Heart right ventricle (tissue), 16 donors: ENCODE measurements around the gene SKP2. TPM values are rescaled to one million over a fixed set of nuclear protein-coding genes. Genes with fewer than 3 reads are reported as not detected.

ENCODE experiments used
- ATAC-seq, 8 donors: fragments of 200-7000 bp; cut with Tn5 transposase; one replicate each; pipeline ENCODE4 v1.9.1; 2020; ENCODE audit warnings: mild to moderate bottlenecking in 8 of 8, moderate library complexity in 8 of 8, moderate number of reproducible peaks in 1 of 8
- DNase-seq, 2 donors: peaks; one replicate each; pipeline ENCODE4 v3.0.0-alpha.2; 2020
- H3K27ac ChIP-seq, 10 donors: fragments of 200-600 bp; sonication (generic) in 2 of 10; one replicate each; pipeline versions ENCODE4 v1.5.0 to v1.8.0; 2020 to 2022; ENCODE audit warnings: mild to moderate bottlenecking in 3 of 10
- H3K27me3 ChIP-seq, 7 donors: fragments of 200-600 bp; one replicate each; pipeline ENCODE4 v1.8.0; 2021 to 2022; ENCODE audit warnings: mild to moderate bottlenecking in 2 of 7
- H3K36me3 ChIP-seq, 9 donors: fragments of 200-600 bp; sonication (generic) in 1 of 9; one replicate each; pipeline versions ENCODE4 v1.5.0 to v1.8.0; 2020 to 2022; ENCODE audit warnings: mild to moderate bottlenecking in 2 of 9
- H3K4me1 ChIP-seq, 9 donors: fragments of 200-600 bp; sonication (generic) in 1 of 9; one replicate each; pipeline versions ENCODE4 v1.5.0 to v1.8.0; 2020 to 2022; ENCODE audit warnings: mild to moderate bottlenecking in 4 of 9
- H3K4me3 ChIP-seq, 10 donors: fragments of 200-600 bp; sonication (generic) in 2 of 10; one replicate each; pipeline versions ENCODE4 v1.5.0 to v1.8.0; 2020 to 2022; ENCODE audit warnings: mild to moderate bottlenecking in 7 of 10, moderate library complexity in 2 of 10
- H3K9me3 ChIP-seq, 11 donors: fragments of 200-600 bp in 10 of 11; sonication (generic) in 2 of 11; one replicate each; pipeline versions ENCODE4 v1.5.0 to v1.8.0; 2013 to 2022; ENCODE audit warnings: mild to moderate bottlenecking in 2 of 11, control low read depth in 1 of 11, moderate library complexity in 1 of 11
- WGBS, 2 donors: extraction: QIAGEN DNeasy Blood & Tissue Kit; methylation state at CpG; one replicate each; pipeline ENCODE4 v1.1.7; 2013; ENCODE audit warnings: inconsistent platforms in 1 of 2; 5-methylcytosine and 5-hydroxymethylcytosine counted together
- intact Hi-C, 10 donors: fragments of 100-400 bp; cut with DNase I; formaldehyde crosslinking; loops; one replicate each; pipeline versions ENCODE4 v1.11.1 to v1.14.2; 2022
- polyA plus RNA-seq, 2 donors: library from polyadenylated mRNA; stranded (reverse); fragments of 200-250 nt; gene quantifications; one replicate each; pipeline ENCODE4 v1.2.3, GENCODE V29; 2013
- total RNA-seq, 10 donors: library from RNA; stranded (reverse); fragmentation: NEBNext Ultra II Directional in 3 of 10; extraction: Animal tissue kit (Norgen Biotek cat#: 25700) in 3 of 10; gene quantifications; one replicate each; pipeline versions ENCODE4 v1.2.1 to v1.2.4, GENCODE V29; 2021 to 2023
- TF ChIP-seq, protein P1 (sequence below), 9 donors: fragments of 200-600 bp; sonication (generic) in 2 of 9; IDR thresholded peaks; one replicate each; pipeline versions ENCODE4 v1.5.0 to v1.8.0; 2021 to 2022; ENCODE audit warnings: antibody characterized with exemption in 9 of 9, mild to moderate bottlenecking in 5 of 9, moderate library complexity in 1 of 9
- donor health status: Arrhythmogenic right ventricular cardiomyopathy.
- donor health status: ischemic (EF 13 %, LVEDD 7.1; RV severe dilation, severe dysfunction).
- donor health status: healthy with polysubstance abuse.
- donor health status: DM: no; HTN: yes; CAD: no.
- donor health status: DM: no; HTN: no; CAD: no.
- donor health status: ischemic (EF 25% LVEDD 6.9; RV normal size, moderate dysfunction).
- donor health status: ischemic (EF 25% LVEDD 5.7; RV mildly dilated, moderate dysfunction).
- donor health status: healthy.
- donor health status: DM: yes; HTN: yes; CAD: no.
- donor health status: Ischemic cardiomyopathy.
- donor health status: ischemic (EF 35%, LVEDD 5.7; RV mildly dilated, moderate dysfunction).
- donor health status: nonischemic (EF 11% LVEDD 7.7; RV severe dilation, severe dysfunction).
- donor health status: DM: yes; HTN: yes; CAD: no.
- donor health status: PGD.
- donor health status: ischemic (EF 29% LVEDD 5.4; RV normal size, mild dysfunction).
- donor health status: nonischemic (EF 23%, LVEDD 6.1; RV moderate dilation, normal function).

The SKP2 gene
- total and polyA plus RNA-seq, 12 donors = 1.5 to 9.5 (median 5.2) TPM

- TF ChIP-seq, protein P1, sequence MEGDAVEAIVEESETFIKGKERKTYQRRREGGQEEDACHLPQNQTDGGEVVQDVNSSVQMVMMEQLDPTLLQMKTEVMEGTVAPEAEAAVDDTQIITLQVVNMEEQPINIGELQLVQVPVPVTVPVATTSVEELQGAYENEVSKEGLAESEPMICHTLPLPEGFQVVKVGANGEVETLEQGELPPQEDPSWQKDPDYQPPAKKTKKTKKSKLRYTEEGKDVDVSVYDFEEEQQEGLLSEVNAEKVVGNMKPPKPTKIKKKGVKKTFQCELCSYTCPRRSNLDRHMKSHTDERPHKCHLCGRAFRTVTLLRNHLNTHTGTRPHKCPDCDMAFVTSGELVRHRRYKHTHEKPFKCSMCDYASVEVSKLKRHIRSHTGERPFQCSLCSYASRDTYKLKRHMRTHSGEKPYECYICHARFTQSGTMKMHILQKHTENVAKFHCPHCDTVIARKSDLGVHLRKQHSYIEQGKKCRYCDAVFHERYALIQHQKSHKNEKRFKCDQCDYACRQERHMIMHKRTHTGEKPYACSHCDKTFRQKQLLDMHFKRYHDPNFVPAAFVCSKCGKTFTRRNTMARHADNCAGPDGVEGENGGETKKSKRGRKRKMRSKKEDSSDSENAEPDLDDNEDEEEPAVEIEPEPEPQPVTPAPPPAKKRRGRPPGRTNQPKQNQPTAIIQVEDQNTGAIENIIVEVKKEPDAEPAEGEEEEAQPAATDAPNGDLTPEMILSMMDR (IDR thresholded peaks at IDR 0.05) = no peak
- H3K9me3 ChIP-seq = peaks cover 0 to 3% (median 0%) of the 10 kb centered on the region in 11 donors
- DNase-seq (no peak), ATAC-seq (no peak)
- H3K4me1 ChIP-seq = no peaks in the 10 kb centered on the region
- H3K4me3 ChIP-seq = no peak overlapping the region
- intact Hi-C loops = no loop called here
- no peaks in the 10 kb centered on the region for H3K27me3 ChIP-seq
- no peak overlapping the region for H3K27ac ChIP-seq
- H3K36me3 ChIP-seq = peaks cover 0 to 71% (median 6%) of the 10 kb centered on the region in 9 donors
Measured at GRCh38 chr5:36136581-36136980, 15.3 kb upstream of the SKP2 start.

- TF ChIP-seq, protein P1 (IDR thresholded peaks at IDR 0.05) = no peak
Measured at GRCh38 chr5:36138900-36139683, 12.8 kb upstream of the SKP2 start.

GRCh38 chr5:36145311-36145710, 6.6 kb upstream of the SKP2 start:
- TF ChIP-seq, protein P1 (IDR thresholded peaks at IDR 0.05) = no peak
- DNase-seq = no peak
- Histone ChIP-seq H3K4me1 (peaks cover 0 to 34% (median 6%) of the 10 kb centered on the region in 9 donors), H3K36me3 (peaks cover 0 to 28% (median 2%) of the 10 kb centered on the region in 9 donors), H3K27me3 (no peaks in the 10 kb centered on the region), H3K4me3 (no peak overlapping the region), H3K27ac (no peak overlapping the region), H3K9me3 (no peaks in the 10 kb centered on the region)
- ATAC-seq = no peak
- WGBS, 2 donors = 73 to 74% methylated on average over 4 of the region's 4 CpGs
- intact Hi-C loops = no loop called here

More at GRCh38 chr5:36138900-36139683, 12.8 kb upstream of the SKP2 start:
- WGBS, 2 donors = 96 to 99% methylated on average over 7 of the region's 7 CpGs
- ATAC-seq (peak in 1 of 8 donors; percentile 59), DNase-seq (no peak)
- peaks cover 0 to 63% (median 6%) of the 10 kb centered on the region in 9 donors for H3K36me3 ChIP-seq
- no peaks in the 10 kb centered on the region for H3K27me3 ChIP-seq
- H3K4me1 ChIP-seq = no peaks in the 10 kb centered on the region
- no peaks in the 10 kb centered on the region for H3K9me3 ChIP-seq
- no peak overlapping the region for H3K4me3 ChIP-seq
- no peak overlapping the region for H3K27ac ChIP-seq
- intact Hi-C loops = no loop called here

GRCh38 chr5:36146390-36146789, 5.5 kb upstream of the SKP2 start:
- peaks cover 0 to 41% (median 13%) of the 10 kb centered on the region in 9 donors for H3K4me1 ChIP-seq
- WGBS, 2 donors = 60 to 81% methylated on average over 3 of the region's 3 CpGs
- ATAC-seq (no peak), DNase-seq (no peak)
- TF ChIP-seq, protein P1 (IDR thresholded peaks at IDR 0.05) = no peak
- no peak overlapping the region for H3K27ac ChIP-seq
- H3K27me3 ChIP-seq = no peaks in the 10 kb centered on the region
- no peak overlapping the region for H3K4me3 ChIP-seq
- H3K9me3 ChIP-seq = no peaks in the 10 kb centered on the region
- intact Hi-C loops = no loop called here
- peaks cover 0 to 18% (median 0%) of the 10 kb centered on the region in 9 donors for H3K36me3 ChIP-seq
